Stimulated activated CD4-positive, alpha-beta T cell treated with anti-CD3 and anti-CD28 coated beads, TNF-alpha, amount 100 ng/mL, for 1 hour (primary cell): Measurements from ENCODE around the gene AP1M1.

ENCODE experiments used
- DNase-seq, 3 donors: peaks; one replicate each; pipeline ENCODE4 v3.0.0-alpha.2; 2020; ENCODE audit warnings: low read depth in 3 of 3, low spot score in 1 of 3

The AP1M1 gene

DNA sequence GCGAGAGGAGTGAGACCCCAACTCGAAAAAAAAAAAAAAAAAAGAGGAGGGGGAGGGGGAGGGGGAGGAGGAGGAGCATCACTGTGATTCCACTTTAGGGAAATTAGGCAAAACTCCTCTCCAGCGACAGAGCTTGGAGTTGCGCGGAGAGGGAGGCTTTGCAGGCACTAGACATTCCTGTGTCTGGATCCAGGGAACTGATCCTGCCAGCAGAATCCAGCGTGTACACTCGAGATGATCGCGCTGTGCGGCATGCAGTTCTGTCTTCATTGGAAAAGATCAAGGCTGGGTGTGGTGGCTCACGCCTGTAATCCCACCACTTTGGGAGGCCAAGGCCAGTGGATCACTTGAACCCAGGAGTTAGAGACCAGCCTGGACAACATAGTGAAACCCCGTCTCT is 97.3 kb downstream of the AP1M1 start:
- DNase-seq: no peak
